Dedifferentiated amniotic fluid mesenchymal stem cell (primary cell): Measurements from ENCODE around the gene ADARB2.

Source experiments
- DNase-seq: peaks from one replicate; pipeline ENCODE4 v3.0.0-alpha.2; 2016; ENCODE audit errors: extremely low spot score

ADARB2 gene

GRCh38 chr10:1663226-1663625, 74.1 kb downstream of the ADARB2 start:
- no peak for DNase-seq

- no peak for DNase-seq
Observed at GRCh38 chr10:1662438-1663025, 74.8 kb downstream of the ADARB2 start.

GRCh38 chr10:1661859-1662437, 75.4 kb downstream of the ADARB2 start:
- DNase-seq, result no peak

- no peak for DNase-seq
Observed at GRCh38 chr10:1661416-1661815, 75.9 kb downstream of the ADARB2 start.

GRCh38 chr10:1660815-1661214, 76.5 kb downstream of the ADARB2 start:
- DNase-seq, result no peak

GRCh38 chr10:1660386-1660785, 76.9 kb downstream of the ADARB2 start:
- no peak for DNase-seq

GRCh38 chr10:1659221-1659791, 78.0 kb downstream of the ADARB2 start:
- no peak for DNase-seq

GRCh38 chr10:1658658-1659057, 78.7 kb downstream of the ADARB2 start:
- no peak for DNase-seq

GRCh38 chr10:1657479-1657878, 79.8 kb downstream of the ADARB2 start:
- no peak for DNase-seq

GRCh38 chr10:1655367-1655766, 82.0 kb downstream of the ADARB2 start:
- DNase-seq, result no peak

GRCh38 chr10:1654811-1655356, 82.4 kb downstream of the ADARB2 start:
- DNase-seq, result no peak

GRCh38 chr10:1654247-1654646, 83.1 kb downstream of the ADARB2 start:
- DNase-seq, result no peak

- DNase-seq, result no peak
Observed at GRCh38 chr10:1653321-1653720, 84.0 kb downstream of the ADARB2 start.

- DNase-seq, result no peak
Observed at GRCh38 chr10:1652151-1652550, 85.2 kb downstream of the ADARB2 start.

GRCh38 chr10:1651270-1651966, 85.9 kb downstream of the ADARB2 start:
- DNase-seq, result no peak

GRCh38 chr10:1650542-1651269, 86.6 kb downstream of the ADARB2 start:
- no peak for DNase-seq

- no peak for DNase-seq
Observed at GRCh38 chr10:1648648-1649047, 88.7 kb downstream of the ADARB2 start.

GRCh38 chr10:1646332-1646731, 91.0 kb downstream of the ADARB2 start:
- no peak for DNase-seq

- DNase-seq, result no peak
Observed at GRCh38 chr10:1645896-1646295, 91.4 kb downstream of the ADARB2 start.

- DNase-seq, result no peak
Observed at GRCh38 chr10:1644191-1644711, 93.1 kb downstream of the ADARB2 start.

GRCh38 chr10:1643908-1644179, 93.5 kb downstream of the ADARB2 start:
- DNase-seq, result no peak
